ENCODE results near the gene DMTF1.
"Not testable (repeated sequence)": the region's sequence is repeated elsewhere in the genome, so short reads cannot be mapped to it uniquely, and the experiment has no call there.

DMTF1 gene, protein sequence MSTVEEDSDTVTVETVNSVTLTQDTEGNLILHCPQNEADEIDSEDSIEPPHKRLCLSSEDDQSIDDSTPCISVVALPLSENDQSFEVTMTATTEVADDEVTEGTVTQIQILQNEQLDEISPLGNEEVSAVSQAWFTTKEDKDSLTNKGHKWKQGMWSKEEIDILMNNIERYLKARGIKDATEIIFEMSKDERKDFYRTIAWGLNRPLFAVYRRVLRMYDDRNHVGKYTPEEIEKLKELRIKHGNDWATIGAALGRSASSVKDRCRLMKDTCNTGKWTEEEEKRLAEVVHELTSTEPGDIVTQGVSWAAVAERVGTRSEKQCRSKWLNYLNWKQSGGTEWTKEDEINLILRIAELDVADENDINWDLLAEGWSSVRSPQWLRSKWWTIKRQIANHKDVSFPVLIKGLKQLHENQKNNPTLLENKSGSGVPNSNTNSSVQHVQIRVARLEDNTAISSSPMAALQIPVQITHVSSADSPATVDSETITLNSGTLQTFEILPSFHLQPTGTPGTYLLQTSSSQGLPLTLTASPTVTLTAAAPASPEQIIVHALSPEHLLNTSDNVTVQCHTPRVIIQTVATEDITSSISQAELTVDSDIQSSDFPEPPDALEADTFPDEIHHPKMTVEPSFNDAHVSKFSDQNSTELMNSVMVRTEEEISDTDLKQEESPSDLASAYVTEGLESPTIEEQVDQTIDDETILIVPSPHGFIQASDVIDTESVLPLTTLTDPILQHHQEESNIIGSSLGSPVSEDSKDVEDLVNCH

DNA sequence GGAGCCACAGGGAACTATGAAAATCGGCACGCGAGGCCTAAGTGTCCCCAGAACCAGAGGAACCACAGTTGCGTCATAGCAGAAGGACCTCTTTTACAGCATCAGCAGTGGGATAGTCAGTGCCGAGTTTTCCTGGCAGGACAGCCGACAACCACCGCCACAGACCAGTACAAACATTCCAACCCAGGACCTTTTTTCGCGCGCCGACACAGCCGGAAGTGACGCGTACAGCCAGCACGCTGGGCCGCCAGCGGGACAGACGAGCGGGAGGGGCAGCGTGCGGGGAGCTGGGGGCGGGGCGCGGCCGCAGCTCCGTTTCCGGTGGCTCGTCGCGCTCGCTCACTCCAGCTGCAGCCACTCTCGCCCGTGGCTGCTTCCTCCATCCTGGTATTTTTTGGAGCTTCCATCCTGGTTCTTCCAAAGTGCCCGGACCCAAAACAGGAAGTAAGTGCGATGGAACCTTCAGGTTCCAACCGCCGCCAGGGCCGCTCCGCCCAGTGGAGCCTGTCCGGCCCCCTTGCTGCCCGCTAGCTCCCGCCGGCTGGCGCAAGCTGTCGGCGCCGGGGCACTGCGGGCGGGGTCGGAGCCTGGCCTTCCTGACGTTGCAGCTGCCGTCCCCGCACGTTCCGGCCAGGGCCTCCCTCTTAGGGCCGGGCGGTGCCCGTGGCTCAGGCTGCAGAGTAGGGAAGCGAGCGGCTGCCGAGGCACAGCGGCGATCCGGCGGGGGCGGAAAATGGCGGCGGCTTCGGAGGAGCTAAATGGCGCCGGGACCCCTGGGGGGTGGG is at the start of gene DMTF1:
Gene DMTF1, plus strand, starts transcription at position 342 of the 785 bp plus-strand sequence. CDS start 12,489 bp downstream, outside the sequence.
- peak; percentile 98 for DNase-seq (ENCODE audit: low read depth)

DNA sequence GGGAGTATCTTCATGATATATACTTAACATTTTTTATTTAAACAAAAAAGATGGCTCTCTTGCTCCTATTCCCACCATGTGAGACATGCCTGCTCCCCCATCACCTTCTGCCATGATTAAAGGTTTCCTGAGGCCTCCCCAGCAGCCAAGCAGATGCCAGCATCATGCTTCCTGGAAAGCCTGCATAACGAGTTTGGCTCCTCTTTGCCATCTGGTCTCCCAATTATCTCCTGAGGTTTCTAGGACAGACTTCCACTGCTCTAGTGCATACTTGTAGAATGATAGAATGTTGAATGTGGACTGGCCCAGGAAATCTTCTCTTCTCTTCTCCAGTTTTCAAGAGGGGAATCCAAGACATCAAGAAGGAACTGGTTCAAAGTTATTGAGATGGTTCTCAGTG is 46.9 kb upstream of the DMTF1 start:
- no peak for DNase-seq (ENCODE audit: low read depth)

DNA sequence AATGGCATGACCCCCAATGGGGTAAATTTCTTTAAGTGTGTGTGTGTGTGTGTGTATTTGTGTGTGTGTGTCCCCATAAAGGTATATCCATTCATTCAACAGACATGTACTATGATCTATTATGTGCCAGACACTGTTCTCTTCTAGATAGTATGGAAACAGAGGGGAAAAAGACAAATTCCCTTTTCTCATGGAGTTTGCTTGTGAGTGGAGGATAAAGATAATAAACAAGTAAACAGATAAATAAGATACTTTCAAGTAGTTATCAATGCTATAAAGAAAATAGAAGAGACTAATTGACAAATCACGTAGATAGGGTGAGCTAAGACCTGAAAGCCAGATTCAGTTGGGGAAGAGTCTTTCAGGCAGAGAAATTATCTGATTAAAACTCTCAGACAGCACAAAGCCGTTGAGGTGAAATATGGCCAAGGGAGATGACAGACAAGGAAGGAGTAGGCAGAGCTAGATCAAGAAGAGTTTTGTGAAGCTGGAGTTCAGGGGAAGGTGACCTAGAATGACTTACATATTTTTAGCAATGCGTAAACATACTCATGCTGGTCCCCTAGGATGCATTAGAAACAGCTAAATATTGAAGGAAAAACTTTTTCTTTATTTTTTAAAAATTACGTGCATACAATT is 45.2 kb upstream of the DMTF1 start:
- no peak for DNase-seq (ENCODE audit: low read depth)

DNA sequence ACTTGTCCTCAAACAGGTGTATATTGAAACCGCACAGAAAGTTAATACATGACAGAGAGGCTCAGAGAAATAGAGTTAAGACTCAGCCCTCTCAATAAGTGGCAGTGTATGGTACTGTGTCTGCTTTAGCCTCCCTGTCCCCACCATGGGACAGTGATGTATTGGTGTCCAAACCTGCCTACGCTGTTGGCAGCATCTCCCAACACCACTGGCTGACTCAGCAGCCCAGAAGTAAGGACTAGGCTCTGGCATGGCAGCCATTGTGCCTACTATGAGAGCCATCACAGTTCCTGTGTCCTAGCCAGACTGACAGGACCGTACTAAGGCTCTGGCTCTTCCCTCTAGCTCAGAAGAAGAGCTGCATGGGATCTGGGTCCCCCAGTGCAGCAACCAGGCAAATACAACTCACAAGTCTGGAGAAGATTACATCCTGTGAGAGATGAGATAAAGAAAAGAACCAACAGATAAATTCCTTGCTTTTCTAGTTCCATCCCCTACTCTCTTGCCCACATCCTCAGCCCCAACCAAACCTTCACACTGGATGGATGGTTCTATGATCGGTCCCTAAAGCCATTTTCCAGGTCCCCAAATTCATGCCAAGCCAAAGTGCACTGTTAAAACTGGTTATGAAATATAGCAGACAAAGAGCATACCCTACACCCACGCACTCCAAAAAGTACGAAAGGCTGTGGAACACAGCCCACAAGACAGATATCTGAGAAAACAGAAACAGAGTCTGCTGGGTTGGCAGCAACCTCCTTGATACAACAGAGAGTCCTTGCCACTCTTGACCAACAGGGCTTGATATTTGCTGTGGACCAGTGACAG is 44.1 kb upstream of the DMTF1 start:
- no peak for DNase-seq (ENCODE audit: low read depth)

DNA sequence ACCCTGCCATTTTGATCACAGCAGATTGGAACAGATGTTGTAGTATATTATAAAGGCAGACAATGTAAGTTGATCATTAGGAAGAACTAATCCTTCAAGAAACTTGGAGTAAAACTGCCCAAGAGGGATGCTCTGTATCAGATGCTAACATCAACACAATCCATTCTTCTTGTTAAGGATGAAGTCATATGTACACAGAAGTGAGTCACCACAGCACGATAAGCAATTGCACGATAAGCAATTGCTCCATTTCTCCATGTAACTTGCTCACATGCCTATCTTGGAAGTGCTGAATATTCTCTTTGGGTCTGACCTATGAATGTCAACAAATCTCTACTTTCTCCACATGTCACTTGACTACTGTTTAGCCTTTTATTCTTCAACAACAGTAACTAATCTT is 41.5 kb upstream of the DMTF1 start:
- peak; percentile 8 for DNase-seq (ENCODE audit: low read depth)

DNA sequence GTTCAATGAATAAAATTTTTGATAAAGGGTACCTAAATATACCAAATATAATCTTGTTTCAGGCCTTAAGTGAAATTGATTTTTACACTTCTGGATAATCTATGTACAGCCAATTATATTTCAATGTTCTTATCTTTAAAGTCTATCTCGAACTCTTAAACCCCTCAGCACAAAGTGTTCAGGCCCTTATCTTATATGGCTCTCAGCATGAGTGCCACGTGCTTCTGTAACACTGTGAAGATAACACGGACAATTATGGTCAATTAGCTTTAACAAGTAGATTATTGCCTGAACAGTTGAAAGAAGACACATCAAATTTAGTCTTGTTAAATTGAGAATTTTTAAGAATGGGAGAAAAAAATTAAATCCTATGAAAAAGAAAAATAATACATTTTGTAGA is 40.4 kb upstream of the DMTF1 start:
- no peak for DNase-seq (ENCODE audit: low read depth)

DNA sequence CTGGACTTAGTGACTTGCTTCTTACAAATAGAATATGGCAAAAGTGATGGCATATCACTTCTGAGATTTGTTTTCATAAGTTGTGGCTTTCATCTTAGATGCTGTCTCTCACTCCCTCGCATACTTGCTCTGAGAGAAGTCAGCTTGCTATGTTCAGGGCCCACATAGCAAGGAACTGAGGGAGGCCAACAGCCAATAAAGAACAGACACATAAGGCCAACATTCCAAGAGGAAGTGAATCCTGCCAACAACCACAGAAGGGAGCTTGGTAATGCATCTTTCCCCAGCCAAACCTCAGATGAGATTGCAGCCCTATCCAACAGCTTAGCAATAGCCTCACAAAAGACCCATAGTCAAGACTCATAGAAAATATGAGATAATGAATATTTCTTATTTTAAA is 39.2 kb upstream of the DMTF1 start:
- DNase-seq (ENCODE audit: low read depth), result peak; percentile 29

DNA sequence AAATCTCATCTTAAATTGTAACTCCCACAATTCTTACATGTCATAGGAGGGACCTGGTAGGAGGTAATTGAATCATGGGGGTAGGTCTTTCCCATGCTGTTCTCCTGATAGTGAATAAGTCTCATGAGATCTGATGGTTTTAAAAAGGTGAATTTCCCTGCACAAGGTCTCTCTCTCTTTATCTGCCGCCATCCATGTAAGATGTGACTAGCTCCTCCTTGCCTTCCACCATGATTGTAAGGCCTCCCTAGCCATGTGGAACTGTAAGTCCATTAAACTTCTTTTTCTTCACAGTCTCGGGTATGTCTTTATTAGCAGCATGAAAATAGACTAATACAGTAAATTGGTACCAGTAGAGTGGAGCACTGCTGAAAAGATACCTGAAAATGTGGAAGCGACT is 38.3 kb upstream of the DMTF1 start:
- DNase-seq (ENCODE audit: low read depth), result not testable (repeated sequence)

DNA sequence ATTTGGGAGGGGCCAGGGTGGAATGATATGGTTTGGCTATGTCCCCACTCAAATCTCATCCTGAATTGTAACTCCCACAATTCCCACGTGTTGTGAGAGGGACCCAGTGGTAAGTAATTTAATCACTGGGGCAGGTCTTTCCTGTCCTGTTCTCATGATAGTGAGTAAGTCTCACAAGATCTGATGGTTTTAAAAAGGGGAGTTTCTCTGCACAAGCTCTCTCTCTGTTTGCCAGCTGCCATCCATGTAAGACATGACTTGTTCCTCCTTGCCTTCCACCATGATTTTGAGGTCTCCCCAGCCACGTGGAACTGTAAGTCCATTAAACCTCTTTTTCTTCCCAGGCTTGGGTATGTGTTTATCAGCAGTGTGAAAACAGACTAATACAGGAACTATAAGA is 36.5 kb upstream of the DMTF1 start:
- not testable (repeated sequence) for DNase-seq (ENCODE audit: low read depth)

DNA sequence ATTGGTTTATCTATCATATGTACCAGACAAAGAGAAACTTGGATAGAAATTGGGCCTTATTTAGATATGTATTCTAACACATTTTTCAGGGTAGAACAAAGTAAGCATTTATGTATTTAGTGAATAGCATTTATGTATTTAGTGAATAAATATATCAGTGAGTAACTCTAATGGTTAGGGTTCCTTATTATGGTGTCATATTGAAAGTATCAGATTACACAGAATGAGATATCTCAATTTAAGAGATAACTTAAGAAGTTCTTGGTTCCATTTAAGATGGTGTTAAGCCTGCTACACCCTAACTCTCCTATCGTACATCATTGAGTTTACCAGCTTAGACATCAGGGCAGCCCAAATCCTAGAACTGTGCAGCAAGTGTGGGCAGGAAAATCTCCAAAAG is 35.9 kb upstream of the DMTF1 start:
- no peak for DNase-seq (ENCODE audit: low read depth)

DNA sequence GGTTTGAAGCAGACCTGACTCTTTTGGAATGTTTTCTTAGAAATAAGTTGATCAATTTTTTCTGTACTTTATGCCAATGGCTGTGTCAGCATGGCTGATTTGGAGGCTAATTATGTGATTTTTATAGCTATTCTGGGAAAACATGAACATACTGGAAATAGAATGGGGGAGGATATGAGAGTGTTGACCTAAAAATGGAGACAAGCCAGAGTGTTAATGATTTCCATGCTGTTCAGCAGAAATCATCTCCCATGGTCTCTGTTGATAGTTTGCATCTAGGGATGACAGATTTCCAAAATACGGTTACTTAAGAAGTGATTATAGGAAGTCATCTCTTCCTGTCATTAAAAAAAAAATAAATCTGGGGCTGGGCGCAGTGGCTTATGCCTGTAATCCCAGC is 32.7 kb upstream of the DMTF1 start:
- no peak for DNase-seq (ENCODE audit: low read depth)

DNA sequence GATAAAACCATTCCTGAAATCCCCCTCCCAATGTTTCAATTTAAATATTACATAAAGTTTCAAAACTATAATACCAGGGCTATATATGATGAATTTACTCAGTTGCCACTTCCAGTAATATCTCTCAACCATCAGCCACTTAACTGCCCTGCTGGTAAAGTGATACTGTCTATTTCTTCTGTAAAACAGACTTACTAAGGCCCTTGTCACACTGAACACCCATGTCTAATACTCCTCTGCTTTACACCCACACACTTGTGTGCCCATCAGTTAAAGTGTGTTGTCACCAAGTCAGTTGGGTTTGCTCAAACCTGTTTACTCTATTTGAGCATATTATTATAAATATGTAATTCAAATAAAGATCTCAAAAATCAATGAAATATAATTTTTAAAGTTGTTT is 29.1 kb upstream of the DMTF1 start:
- DNase-seq (ENCODE audit: low read depth), result no peak

DNA sequence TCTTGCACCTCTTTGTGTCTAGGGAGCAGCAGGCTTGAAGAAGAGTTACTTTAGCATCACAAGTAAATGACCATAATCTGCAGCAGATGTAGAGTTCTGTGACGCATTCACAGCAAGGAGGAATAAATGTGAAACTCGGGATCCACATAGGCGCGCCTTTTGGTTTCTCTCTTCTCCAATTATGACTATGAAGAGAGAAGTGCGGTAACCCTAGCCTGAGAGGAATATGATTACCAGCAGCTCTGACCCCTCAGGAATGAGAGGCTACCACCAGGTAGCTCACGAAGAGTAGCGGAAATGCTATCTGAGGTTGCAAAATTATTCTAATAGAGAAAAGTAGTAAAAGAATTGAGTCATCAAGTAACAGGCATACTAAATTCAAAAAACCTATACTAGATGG is 25.2 kb upstream of the DMTF1 start:
- DNase-seq (ENCODE audit: low read depth), result no peak

DNA sequence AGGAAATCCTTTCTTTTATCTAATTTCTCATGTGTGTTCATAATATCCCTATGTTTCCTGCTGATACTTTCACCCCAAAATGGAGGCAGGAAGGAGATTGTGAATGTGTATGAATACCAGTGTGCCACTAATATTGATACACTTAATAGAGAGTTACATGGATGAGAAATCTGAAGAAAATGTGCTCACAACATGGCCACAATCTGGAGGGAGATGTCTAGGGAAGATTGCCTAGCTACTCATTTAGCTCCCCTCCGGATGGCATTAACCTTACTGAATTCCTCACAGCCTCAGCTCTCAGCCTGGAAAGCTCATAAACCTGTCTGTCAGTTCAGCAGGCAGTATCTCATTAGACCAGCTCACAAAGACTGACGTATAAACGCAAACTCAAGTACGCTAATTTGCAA is 23.4 kb upstream of the DMTF1 start:
- peak; percentile 16 for DNase-seq (ENCODE audit: low read depth)

DNA sequence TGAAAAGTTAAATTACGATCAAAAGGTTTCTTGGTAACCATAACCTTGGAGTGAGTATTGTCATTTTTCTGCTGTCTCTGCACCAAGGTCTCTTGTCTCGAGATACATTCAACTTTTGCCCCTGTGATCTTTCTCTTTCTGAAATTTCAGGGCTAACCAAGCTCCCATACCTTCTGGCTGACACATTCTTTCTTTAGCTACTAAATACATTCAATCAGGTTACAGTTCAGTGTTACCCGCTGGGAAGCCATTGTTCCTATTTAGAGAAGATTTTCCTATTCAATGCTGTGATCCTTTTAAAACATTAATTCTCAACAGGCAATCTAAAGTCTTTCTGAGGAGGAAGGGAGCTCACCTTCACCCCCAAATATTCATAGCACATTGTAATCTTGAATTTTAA is 22.9 kb upstream of the DMTF1 start:
- DNase-seq (ENCODE audit: low read depth), result no peak

DNA sequence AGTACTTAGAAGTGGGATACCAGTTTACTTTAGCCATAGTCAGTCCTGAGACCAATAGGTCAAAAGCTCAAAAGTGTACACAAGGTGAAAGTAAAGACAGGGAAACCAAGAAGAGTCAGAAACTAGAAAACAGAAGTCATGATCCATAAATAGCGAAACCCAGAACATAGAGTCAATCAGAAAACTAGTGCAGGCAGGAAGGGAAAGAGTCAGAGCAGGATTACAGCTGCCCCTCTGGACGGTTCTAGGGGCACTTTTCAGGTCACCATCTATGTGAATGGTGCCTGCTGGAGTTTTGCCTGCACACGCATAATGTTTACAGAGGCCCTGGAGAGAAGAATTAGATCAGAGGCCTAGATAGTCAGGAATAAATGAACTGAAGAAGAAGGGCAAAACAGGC is 22.4 kb upstream of the DMTF1 start:
- no peak for DNase-seq (ENCODE audit: low read depth)

DNA sequence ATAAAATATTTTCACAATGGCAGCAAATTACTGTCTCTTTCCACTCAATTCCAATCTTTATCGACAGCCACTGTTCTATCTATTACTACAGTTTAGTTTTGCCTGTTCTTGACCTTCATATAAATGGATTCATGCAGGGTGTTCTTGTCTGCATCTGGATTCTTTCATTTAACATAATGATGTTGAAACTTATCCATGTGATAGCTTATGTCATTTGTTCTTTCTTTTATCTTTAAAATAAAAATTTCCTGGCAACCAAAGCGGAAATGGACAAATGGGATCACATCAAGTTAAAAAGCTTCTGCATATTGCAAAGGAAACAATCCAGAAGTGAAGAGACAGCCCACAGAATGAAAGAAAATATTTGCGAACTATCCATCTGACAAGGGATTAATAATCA is 20.5 kb upstream of the DMTF1 start:
- DNase-seq (ENCODE audit: low read depth), result no peak

DNA sequence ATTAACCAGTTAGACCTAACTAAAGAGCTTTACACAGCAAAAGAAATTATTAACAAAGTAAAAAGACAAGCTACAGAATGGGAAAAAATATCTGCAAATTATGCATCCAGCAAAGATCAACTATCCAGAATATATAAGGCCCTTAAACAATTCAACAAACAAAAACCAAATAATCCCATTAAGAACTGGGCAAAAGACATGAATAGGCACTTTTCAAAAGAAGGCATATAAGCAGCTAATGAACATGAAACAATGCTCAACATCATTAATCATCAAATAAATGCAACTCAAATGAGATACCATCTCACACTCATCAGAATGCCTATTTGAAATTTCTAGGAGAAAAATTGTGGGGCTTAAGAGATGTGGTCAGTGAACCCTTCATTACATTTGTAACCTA is 15.0 kb upstream of the DMTF1 start:
- no peak for DNase-seq (ENCODE audit: low read depth)

DNA sequence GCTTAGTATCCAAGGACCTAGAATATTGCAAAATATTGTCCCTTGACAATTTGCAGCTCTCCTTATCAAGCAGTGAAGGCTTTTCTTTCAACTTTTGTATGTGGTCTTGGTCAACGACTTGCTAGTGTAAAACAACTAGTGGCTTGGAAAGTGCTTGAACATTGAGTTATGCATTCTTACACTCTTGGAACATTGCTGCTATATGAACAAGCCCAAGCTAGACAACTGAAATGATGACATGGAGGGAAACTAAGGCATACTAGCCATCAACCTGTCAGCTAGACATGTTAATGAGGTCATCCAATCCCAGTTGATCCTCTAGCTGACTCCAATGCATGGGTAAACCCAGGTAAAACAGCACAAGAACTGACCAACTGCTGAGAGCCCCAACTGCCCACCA is 12.7 kb upstream of the DMTF1 start:
- DNase-seq (ENCODE audit: low read depth), result no peak

DNA sequence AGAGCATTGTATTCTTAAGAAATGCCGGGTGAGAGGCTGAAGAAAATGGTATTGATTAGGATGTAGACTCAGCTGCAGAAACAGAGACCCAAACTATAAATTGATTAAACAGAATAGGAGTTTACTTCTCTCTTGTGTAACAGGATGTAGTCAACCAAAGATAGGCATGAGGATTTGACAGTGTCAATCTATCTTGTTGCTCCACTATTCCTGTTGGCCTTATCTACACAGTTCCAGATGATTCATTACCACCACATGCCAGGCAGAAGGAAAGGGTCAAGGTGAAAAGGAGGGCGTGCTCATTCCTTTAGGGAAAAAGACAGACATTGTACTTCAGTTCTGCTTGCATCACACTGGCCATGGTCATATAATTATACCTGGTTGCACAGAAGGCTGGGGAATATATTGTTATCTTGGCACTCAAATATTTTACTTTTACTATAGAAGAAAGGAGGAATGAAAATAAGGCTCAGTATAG is 11.9 kb upstream of the DMTF1 start:
- no peak for DNase-seq (ENCODE audit: low read depth)

DNA sequence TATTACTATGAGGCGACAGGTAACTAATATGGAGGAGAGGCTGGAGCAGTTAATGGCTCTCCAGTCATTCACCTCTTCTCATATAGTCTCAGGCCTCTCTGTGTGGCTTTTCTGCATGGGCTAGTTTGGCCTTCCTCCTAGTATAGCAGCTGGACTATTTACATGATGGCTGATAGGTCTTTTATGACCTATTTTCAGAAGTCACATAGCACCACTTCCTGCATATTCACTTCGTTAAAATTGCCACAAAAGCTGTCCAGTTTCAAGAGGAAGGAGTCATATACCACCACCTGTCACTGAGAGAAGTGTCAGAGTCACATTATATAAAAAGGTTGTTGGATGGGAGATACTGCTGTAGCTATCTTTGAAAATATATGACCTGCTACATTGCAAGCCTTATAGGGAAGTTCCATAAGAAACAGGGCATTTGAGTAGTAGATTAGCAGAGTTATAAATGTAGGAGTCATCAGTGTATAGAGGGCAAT is 8.0 kb upstream of the DMTF1 start:
- no peak for DNase-seq (ENCODE audit: low read depth)

Measured in EH (cell line).